Measurements from ENCODE around the gene LTB4R2. TPM values are rescaled to one million over a fixed set of nuclear protein-coding genes. Genes with fewer than 3 reads are reported as not detected.

Gene LTB4R2
- total and polyA plus RNA-seq, 7 donors, result 0.08 to 2.3 (median 0.96) TPM

DNA sequence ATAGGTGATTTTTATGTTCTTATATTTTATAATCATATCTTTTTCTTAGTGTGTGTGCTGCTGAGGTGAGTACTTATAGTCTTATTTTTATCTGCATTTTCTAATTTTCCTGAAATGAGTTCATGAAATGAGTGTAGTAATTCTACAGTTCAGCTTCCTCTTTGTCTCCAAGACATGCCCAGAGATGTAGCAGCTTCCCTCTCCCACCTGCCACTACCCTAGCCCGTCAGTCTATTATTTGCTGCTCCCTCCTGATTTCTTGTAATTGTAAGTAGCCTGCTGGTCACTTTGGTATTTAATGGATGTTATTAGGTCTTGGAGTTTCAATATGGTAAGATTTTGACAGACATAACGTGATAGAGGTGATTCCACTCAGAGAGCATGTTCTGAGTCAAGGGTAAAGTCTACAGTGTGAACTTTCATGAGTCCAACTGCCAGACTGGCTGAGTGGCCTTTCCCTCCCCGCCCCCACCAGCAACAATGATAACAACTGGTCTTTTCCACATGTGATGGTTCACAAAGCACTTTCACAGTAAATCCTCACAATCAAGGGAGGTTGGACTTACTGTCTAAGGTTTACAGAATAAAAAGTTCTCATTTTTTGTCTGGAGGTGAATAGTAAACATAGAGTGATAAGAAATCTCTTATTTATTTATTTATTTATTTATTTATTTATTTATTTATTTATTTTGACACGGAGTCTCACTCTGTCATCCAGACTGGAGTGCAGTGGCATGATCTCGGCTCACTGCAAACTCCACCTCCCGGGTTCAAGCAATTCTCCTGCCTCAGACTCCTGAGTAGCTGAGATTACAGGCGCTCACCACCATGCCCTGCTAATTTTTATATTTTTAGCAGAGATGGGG lies 34.1 kb downstream of the LTB4R2 start:
- Histone ChIP-seq H3K9me3 (no peaks in the 10 kb centered on the region), H3K36me3 (ENCODE audit: insufficient read depth in 1 of 2, low read depth in 1 of 2) (no peaks in the 10 kb centered on the region), H3K4me3 (no peak overlapping the region), H3K4me1 (no peaks in the 10 kb centered on the region), H3K27ac (no peak overlapping the region), H3K27me3 (ENCODE audit: insufficient read depth in 3 of 3, low read length in 2 of 3) (peaks cover 0 to 44% (median 3%) of the 10 kb centered on the region in 3 donors)
- TF ChIP-seq, protein P1, sequence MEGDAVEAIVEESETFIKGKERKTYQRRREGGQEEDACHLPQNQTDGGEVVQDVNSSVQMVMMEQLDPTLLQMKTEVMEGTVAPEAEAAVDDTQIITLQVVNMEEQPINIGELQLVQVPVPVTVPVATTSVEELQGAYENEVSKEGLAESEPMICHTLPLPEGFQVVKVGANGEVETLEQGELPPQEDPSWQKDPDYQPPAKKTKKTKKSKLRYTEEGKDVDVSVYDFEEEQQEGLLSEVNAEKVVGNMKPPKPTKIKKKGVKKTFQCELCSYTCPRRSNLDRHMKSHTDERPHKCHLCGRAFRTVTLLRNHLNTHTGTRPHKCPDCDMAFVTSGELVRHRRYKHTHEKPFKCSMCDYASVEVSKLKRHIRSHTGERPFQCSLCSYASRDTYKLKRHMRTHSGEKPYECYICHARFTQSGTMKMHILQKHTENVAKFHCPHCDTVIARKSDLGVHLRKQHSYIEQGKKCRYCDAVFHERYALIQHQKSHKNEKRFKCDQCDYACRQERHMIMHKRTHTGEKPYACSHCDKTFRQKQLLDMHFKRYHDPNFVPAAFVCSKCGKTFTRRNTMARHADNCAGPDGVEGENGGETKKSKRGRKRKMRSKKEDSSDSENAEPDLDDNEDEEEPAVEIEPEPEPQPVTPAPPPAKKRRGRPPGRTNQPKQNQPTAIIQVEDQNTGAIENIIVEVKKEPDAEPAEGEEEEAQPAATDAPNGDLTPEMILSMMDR (IDR thresholded peaks at IDR 0.05), result no peak
- DNase-seq, result no peak
- intact Hi-C loops (cut with DNase I), result no loop called here
- no peak for ATAC-seq
- 68 to 75% (median 71%) methylated on average over 7 of the region's 7 CpGs for WGBS, 3 donors

DNA sequence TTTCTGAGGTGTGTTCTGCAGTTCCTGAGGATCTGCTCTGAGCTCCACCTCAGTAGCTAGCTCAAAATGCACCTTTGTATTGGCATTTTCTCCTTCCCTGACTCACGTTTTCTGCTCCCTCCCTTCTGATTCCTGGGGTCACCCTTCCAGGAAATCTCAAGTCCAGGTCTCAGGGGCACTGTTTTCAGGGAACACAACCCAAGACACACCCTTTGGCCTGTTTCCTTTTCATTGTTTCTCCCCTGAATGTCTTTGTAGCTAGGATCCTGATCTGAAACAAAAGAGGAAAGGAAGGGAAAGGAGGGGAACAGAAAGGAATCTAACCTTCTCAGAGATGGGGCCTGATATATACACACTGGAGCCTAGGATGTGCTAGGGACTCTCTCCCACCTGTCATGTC lies 37.2 kb downstream of the LTB4R2 start:
- no peaks in the 10 kb centered on the region for H3K36me3 ChIP-seq (ENCODE audit: insufficient read depth in 1 of 2, low read depth in 1 of 2)
- no peaks in the 10 kb centered on the region for H3K9me3 ChIP-seq
- no peaks in the 10 kb centered on the region for H3K4me1 ChIP-seq
- peaks cover 0 to 43% (median 0%) of the 10 kb centered on the region in 3 donors for H3K27me3 ChIP-seq (ENCODE audit: insufficient read depth in 3 of 3, low read length in 2 of 3)
- intact Hi-C loops (cut with DNase I), result no loop called here
- no peak for DNase-seq
- TF ChIP-seq, protein P1 (IDR thresholded peaks at IDR 0.05), result no peak
- 23 to 46% (median 43%) methylated on average over 1 of the region's 1 CpG for WGBS, 3 donors
- no peak overlapping the region for H3K4me3 ChIP-seq
- no peak overlapping the region for H3K27ac ChIP-seq
- ATAC-seq, result no peak

DNA sequence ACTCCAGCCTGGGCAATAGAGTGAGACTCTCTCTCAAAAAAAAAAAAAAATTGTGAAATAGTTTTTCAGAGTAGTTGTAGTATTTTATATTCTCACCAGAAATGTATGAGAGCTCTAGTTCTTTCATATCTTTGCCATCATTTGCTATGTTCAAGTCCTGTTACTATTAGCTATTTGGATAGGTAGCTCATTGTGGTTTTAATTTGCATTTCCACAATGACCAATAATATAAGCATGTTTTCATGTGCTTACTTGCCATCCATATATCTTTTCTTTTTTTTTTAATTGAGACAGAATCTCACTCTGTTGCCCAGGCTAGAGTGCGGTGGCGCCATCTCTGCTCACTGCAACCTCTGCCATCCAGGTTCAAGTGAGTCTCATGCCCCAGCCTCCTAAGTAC lies 38.2 kb downstream of the LTB4R2 start:
- DNase-seq (no peak), ATAC-seq (no peak)
- Histone ChIP-seq H3K4me1 (no peaks in the 10 kb centered on the region), H3K27ac (no peak overlapping the region), H3K36me3 (ENCODE audit: insufficient read depth in 1 of 2, low read depth in 1 of 2) (no peaks in the 10 kb centered on the region), H3K27me3 (ENCODE audit: insufficient read depth in 3 of 3, low read length in 2 of 3) (peaks cover 0 to 51% (median 0%) of the 10 kb centered on the region in 3 donors), H3K9me3 (no peaks in the 10 kb centered on the region), H3K4me3 (no peak overlapping the region)
- TF ChIP-seq, protein P1 (IDR thresholded peaks at IDR 0.05), result no peak
- WGBS, 3 donors, result 83 to 93% (median 91%) methylated on average over 2 of the region's 2 CpGs
- intact Hi-C loops (cut with DNase I), result no loop called here

DNA sequence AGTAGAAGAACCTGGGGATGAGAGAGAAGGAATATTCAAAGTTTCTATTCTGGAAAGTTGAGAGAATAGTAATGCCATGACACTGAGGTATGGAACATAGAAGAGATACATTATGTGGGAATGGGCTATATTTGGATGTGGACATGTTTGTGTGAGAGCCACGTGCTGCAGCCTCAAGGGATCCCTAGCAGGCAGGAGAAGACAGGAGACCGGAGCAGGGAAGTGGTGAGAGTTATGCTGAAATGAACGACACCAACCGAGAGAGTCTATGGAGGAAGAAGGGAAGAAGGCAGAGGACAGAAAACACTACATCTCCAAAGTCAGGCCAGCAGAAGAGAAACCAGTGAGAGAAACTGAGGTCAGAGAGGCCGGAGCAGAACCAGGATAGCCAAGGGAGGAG lies 39.8 kb downstream of the LTB4R2 start:
- Histone ChIP-seq H3K27me3 (ENCODE audit: insufficient read depth in 3 of 3, low read length in 2 of 3) (peaks cover 0 to 46% (median 0%) of the 10 kb centered on the region in 3 donors), H3K27ac (no peak overlapping the region), H3K4me3 (no peak overlapping the region), H3K36me3 (ENCODE audit: insufficient read depth in 1 of 2, low read depth in 1 of 2) (no peaks in the 10 kb centered on the region), H3K9me3 (no peaks in the 10 kb centered on the region), H3K4me1 (no peaks in the 10 kb centered on the region)
- intact Hi-C loops (cut with DNase I), result no loop called here
- DNase-seq (no peak), ATAC-seq (no peak)
- TF ChIP-seq, protein P1 (IDR thresholded peaks at IDR 0.05), result no peak
- WGBS, 3 donors, result 52 to 66% (median 66%) methylated on average over 5 of the region's 5 CpGs
